H9 (cell line): ENCODE results near the gene CACNG5. TPM values are rescaled to one million over a fixed set of nuclear protein-coding genes. Genes with fewer than 3 reads are reported as not detected.

ENCODE experiments used
- DNase-seq: peaks from one replicate; pipeline ENCODE4 v3.0.0-alpha.2; 2017
- H2AFZ ChIP-seq: one replicate; pipeline ENCODE4 v1.6.1; 2013; ENCODE audit warnings: mild to moderate bottlenecking, low read length, control low read depth, moderate library complexity
- H2AK5ac ChIP-seq: 2 replicates; pipeline ENCODE4 v1.6.1; 2013; ENCODE audit warnings: low read length, control low read depth, mixed read lengths; ENCODE audit not compliant: insufficient read length
- H2BK120ac ChIP-seq: one replicate; pipeline ENCODE4 v1.6.1; 2013; ENCODE audit warnings: low read depth, mild to moderate bottlenecking, low read length, control low read depth, inconsistent platforms; ENCODE audit not compliant: poor library complexity, severe bottlenecking
- H2BK12ac ChIP-seq: 2 replicates; pipeline ENCODE4 v1.6.1; 2013; ENCODE audit warnings: low read length, control low read depth, mixed read lengths, low read depth; ENCODE audit not compliant: insufficient read length
- H2BK15ac ChIP-seq: 2 replicates; pipeline ENCODE4 v1.6.1; 2013; ENCODE audit warnings: low read depth, low read length, control low read depth
- H2BK20ac ChIP-seq: one replicate; pipeline ENCODE4 v1.6.1; 2013; ENCODE audit warnings: low read depth, mild to moderate bottlenecking, low read length, control low read depth, inconsistent platforms; ENCODE audit not compliant: poor library complexity, severe bottlenecking
- H2BK5ac ChIP-seq: 2 replicates; pipeline ENCODE4 v1.6.1; 2013; ENCODE audit warnings: low read length, control low read depth, mixed read lengths; ENCODE audit not compliant: insufficient read length
- H3K14ac ChIP-seq: 2 replicates; pipeline ENCODE4 v1.6.1; 2013; ENCODE audit warnings: low read length, control low read depth; ENCODE audit not compliant: insufficient read depth
- H3K18ac ChIP-seq: 2 replicates; pipeline ENCODE4 v1.6.1; 2013; ENCODE audit warnings: low read depth, mild to moderate bottlenecking, mixed read lengths, low read length, control low read depth; ENCODE audit not compliant: insufficient read length
- H3K23ac ChIP-seq: 2 replicates; pipeline ENCODE4 v1.6.1; 2013; ENCODE audit warnings: low read length, control low read depth, mixed read lengths, low read depth; ENCODE audit not compliant: insufficient read length
- H3K23me2 ChIP-seq: 2 replicates; pipeline ENCODE4 v1.6.1; 2013; ENCODE audit warnings: low read depth, mild to moderate bottlenecking, mixed read lengths, low read length, control low read depth; ENCODE audit not compliant: insufficient read length, poor library complexity, severe bottlenecking
- H3K27ac ChIP-seq: 2 replicates; pipeline ENCODE4 v1.5.1; 2013; ENCODE audit warnings: low read length, control low read depth, mixed read lengths, low read depth; ENCODE audit not compliant: insufficient read length
- H3K27me3 ChIP-seq: 2 replicates; pipeline ENCODE4 v1.6.1; 2013; ENCODE audit warnings: low read length, control low read depth, inconsistent platforms; ENCODE audit not compliant: insufficient read depth
- H3K4ac ChIP-seq: 2 replicates; pipeline ENCODE4 v1.6.1; 2013; ENCODE audit warnings: low read depth, mild to moderate bottlenecking, control low read depth, inconsistent platforms, low read length, moderate library complexity
- H3K4me1 ChIP-seq: 2 replicates; pipeline ENCODE4 v1.6.1; 2013; ENCODE audit warnings: low read length, control low read depth, inconsistent platforms; ENCODE audit not compliant: insufficient read depth
- H3K4me2 ChIP-seq: 2 replicates; pipeline ENCODE4 v1.6.1; 2013; ENCODE audit warnings: low read length, control low read depth, mixed read lengths; ENCODE audit not compliant: insufficient read length, insufficient read depth
- H3K56ac ChIP-seq: 2 replicates; pipeline ENCODE4 v1.6.1; 2013; ENCODE audit warnings: low read depth, mild to moderate bottlenecking, mixed read lengths, low read length, control low read depth; ENCODE audit not compliant: insufficient read length
- H3K79me1 ChIP-seq: 2 replicates; pipeline ENCODE4 v1.6.1; 2013; ENCODE audit warnings: low read depth, mild to moderate bottlenecking, moderate library complexity, low read length, control low read depth, inconsistent platforms; ENCODE audit not compliant: insufficient read depth, poor library complexity, severe bottlenecking
- H3K79me2 ChIP-seq: 2 replicates; pipeline ENCODE4 v1.6.1; 2013; ENCODE audit warnings: low read length, control low read depth, inconsistent platforms; ENCODE audit not compliant: insufficient read depth
- H3K9ac ChIP-seq: 2 replicates; pipeline ENCODE4 v1.6.1; 2013; ENCODE audit warnings: low read length, control low read depth, mixed read lengths; ENCODE audit not compliant: insufficient read length; ENCODE audit errors: extremely low read depth
- H3K9me3 ChIP-seq: one replicate; pipeline ENCODE4 v1.6.1; 2013; ENCODE audit warnings: low read depth, low read length, inconsistent platforms; ENCODE audit not compliant: control insufficient read depth
- H3T11ph ChIP-seq: one replicate; pipeline ENCODE4 v1.6.1; 2013; ENCODE audit warnings: mild to moderate bottlenecking, low read length, control low read depth, inconsistent platforms
- H4K20me1 ChIP-seq: one replicate; pipeline ENCODE4 v1.6.1; 2013; ENCODE audit not compliant: control insufficient read depth, insufficient read length, insufficient read depth
- H4K5ac ChIP-seq: 2 replicates; pipeline ENCODE4 v1.6.1; 2013; ENCODE audit warnings: low read depth, mild to moderate bottlenecking, mixed read lengths, low read length, control low read depth; ENCODE audit not compliant: insufficient read length
- H4K8ac ChIP-seq: replicated peaks from 2 replicates; pipeline ENCODE4 v1.6.1; 2013; ENCODE audit warnings: low read length, control low read depth, mixed read lengths, low read depth; ENCODE audit not compliant: insufficient read length
- H4K91ac ChIP-seq: 2 replicates; pipeline ENCODE4 v1.6.1; 2013; ENCODE audit warnings: low read depth, mild to moderate bottlenecking, moderate library complexity, mixed read lengths, low read length, control low read depth; ENCODE audit not compliant: insufficient read length
- H3K27ac Mint-ChIP-seq, 3 experiments: 2 replicates in 2 of 3; 3 replicates in 1 of 3; pipeline ENCODE4 v1.8.0; 2020 to 2021; ENCODE audit warnings: mixed read lengths in 3 of 3, mild to moderate bottlenecking in 1 of 3, moderate library complexity in 1 of 3
- H3K27me3 Mint-ChIP-seq: 2 replicates; pipeline ENCODE4 v1.8.0; 2021; ENCODE audit warnings: low read depth, mild to moderate bottlenecking, moderate library complexity, mixed read lengths
- H3K36me3 Mint-ChIP-seq, 3 experiments: 2 replicates in 2 of 3; 3 replicates in 1 of 3; pipeline ENCODE4 v1.8.0; 2020 to 2021; ENCODE audit warnings: low read depth in 3 of 3, mixed read lengths in 3 of 3; ENCODE audit not compliant: insufficient read depth in 1 of 3
- H3K4me1 Mint-ChIP-seq, 2 experiments: 2 replicates each; pipeline ENCODE4 v1.8.0; 2020; ENCODE audit warnings: mixed read lengths in 2 of 2
- H3K4me3 Mint-ChIP-seq, 2 experiments: 2 replicates in 1 of 2; 3 replicates in 1 of 2; pipeline ENCODE4 v1.8.0; 2020 to 2021; ENCODE audit warnings: mild to moderate bottlenecking in 2 of 2, mixed read lengths in 2 of 2, moderate library complexity in 1 of 2
- H3K9me3 Mint-ChIP-seq, 2 experiments: 2 replicates in 1 of 2; 3 replicates in 1 of 2; pipeline ENCODE4 v1.8.0; 2020; ENCODE audit warnings: mild to moderate bottlenecking in 2 of 2, mixed read lengths in 2 of 2, moderate library complexity in 1 of 2
- WGBS: extraction: QIAGEN DNeasy Blood & Tissue Kit; methylation state at CpG from one replicate; pipeline ENCODE4 v1.1.7; 2013; ENCODE audit warnings: missing lambda C conversion rate, low lambda C conversion rate, mixed read lengths; ENCODE audit not compliant: insufficient read length; ENCODE audit errors: extremely low coverage; 5-methylcytosine and 5-hydroxymethylcytosine counted together
- total RNA-seq: library from RNA; stranded (reverse); gene quantifications from 2 replicates; pipeline ENCODE4 v1.2.1, GENCODE V29; 2021
- TF ChIP-seq, protein P1 (sequence below): fragments of 200-600 bp; sonication (generic); conservative IDR thresholded peaks from 3 replicates; pipeline ENCODE4 v1.8.0; 2021; ENCODE audit warnings: antibody characterized with exemption, mild to moderate bottlenecking

The CACNG5 gene
- total RNA-seq, 1 experiment from 2014 or later, result 1.6 TPM

DNA sequence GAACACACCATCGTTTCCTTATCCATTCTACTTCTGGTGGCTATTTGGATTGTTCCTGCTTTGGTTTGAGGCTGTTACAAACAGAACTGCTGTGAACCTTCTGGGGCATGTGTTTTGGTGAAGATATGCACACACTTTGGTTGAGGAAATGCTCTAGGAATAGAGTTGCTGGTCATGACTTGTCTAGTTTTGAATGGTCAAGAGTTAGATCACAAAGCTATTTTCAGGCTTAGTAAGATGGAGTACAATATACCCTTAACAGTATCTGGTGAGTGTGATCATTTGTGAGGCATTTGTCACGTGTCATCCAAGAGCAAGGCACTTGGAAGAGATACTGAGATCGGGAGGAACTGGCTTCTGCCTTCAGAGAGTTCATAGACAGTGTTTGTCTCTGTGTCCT is 47.0 kb upstream of the CACNG5 start:
- H3K79me2 ChIP-seq, result no peaks in the 10 kb centered on the region
- H3K23ac ChIP-seq, result no peak overlapping the region
- H3K27me3 ChIP-seq, result no peaks in the 10 kb centered on the region
- no peak overlapping the region for H3K4me3 Mint-ChIP-seq
- no peak overlapping the region for H2AK5ac ChIP-seq
- peaks cover 0 to 2% (median under 1%) of the 10 kb centered on the region in 3 experiments; a peak in 4 of 7 replicates for H3K36me3 Mint-ChIP-seq
- no peaks in the 10 kb centered on the region for H3K23me2 ChIP-seq
- H3K4me1 Mint-ChIP-seq, result peaks cover 24 to 30% of the 10 kb centered on the region in 2 experiments
- H2BK5ac ChIP-seq, result no peak overlapping the region
- no peak overlapping the region for H4K5ac ChIP-seq
- H2BK12ac ChIP-seq, result no peak overlapping the region
- no peak overlapping the region for H2BK20ac ChIP-seq
- H3K9me3 ChIP-seq, result no peaks in the 10 kb centered on the region
- no peak overlapping the region for H3K4me2 ChIP-seq
- no peak overlapping the region for H3T11ph ChIP-seq
- peaks cover 4% of the 10 kb centered on the region; the same call in 1 of the 2 replicates for H3K4me1 ChIP-seq
- no peak overlapping the region for H2BK15ac ChIP-seq
- no peak overlapping the region for H3K9ac ChIP-seq
- no peak overlapping the region for H3K14ac ChIP-seq
- no peaks in the 10 kb centered on the region for H4K20me1 ChIP-seq
- H3K18ac ChIP-seq, result no peak overlapping the region
- no peak overlapping the region for H2AFZ ChIP-seq
- H3K4ac ChIP-seq, result no peak overlapping the region
- H3K27ac Mint-ChIP-seq, result no peak overlapping the region
- no peaks in the 10 kb centered on the region for H3K27me3 Mint-ChIP-seq
- no peak overlapping the region for H3K56ac ChIP-seq
- TF ChIP-seq, protein P1, sequence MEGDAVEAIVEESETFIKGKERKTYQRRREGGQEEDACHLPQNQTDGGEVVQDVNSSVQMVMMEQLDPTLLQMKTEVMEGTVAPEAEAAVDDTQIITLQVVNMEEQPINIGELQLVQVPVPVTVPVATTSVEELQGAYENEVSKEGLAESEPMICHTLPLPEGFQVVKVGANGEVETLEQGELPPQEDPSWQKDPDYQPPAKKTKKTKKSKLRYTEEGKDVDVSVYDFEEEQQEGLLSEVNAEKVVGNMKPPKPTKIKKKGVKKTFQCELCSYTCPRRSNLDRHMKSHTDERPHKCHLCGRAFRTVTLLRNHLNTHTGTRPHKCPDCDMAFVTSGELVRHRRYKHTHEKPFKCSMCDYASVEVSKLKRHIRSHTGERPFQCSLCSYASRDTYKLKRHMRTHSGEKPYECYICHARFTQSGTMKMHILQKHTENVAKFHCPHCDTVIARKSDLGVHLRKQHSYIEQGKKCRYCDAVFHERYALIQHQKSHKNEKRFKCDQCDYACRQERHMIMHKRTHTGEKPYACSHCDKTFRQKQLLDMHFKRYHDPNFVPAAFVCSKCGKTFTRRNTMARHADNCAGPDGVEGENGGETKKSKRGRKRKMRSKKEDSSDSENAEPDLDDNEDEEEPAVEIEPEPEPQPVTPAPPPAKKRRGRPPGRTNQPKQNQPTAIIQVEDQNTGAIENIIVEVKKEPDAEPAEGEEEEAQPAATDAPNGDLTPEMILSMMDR, result no peak
- WGBS, result no CpG with 5 or more reads among the region's 3 CpGs
- no peak overlapping the region for H4K8ac ChIP-seq
- no peak overlapping the region for H4K91ac ChIP-seq
- DNase-seq, result no peak
- H3K9me3 Mint-ChIP-seq, result no peaks in the 10 kb centered on the region
- no peaks in the 10 kb centered on the region for H3K79me1 ChIP-seq
- H2BK120ac ChIP-seq, result no peak overlapping the region
- H3K27ac ChIP-seq, result no peak overlapping the region
